ENCODE measurements around the gene LZTR1. TPM values are rescaled to one million over a fixed set of nuclear protein-coding genes. Genes with fewer than 3 reads are reported as not detected.
"Not testable (repeated sequence)": the region's sequence is repeated elsewhere in the genome, so short reads cannot be mapped to it uniquely, and the experiment has no call there.

The LZTR1 gene
- total RNA-seq, result 10 to 100 TPM; 30.4 to 73.4 (median 51.6) TPM
- polyA plus RNA-seq, result 10 to 100 TPM; 28.2 to 32.3 TPM
- long read RNA-seq, donor 1, full-length matches to known transcripts, result 8 of 41 reads
- long read RNA-seq, donor 1, partial matches to known transcripts, result 16 of 41 reads
- long read RNA-seq, donor 1, other reads (novel, unspliced or antisense), result 17 of 41 reads
- long read RNA-seq, donor 2, full-length matches to known transcripts, result 2 of 2 reads
- long read RNA-seq, donor 2, partial matches to known transcripts, result 0 of 2 reads
- long read RNA-seq, donor 2, other reads (novel, unspliced or antisense), result 0 of 2 reads
- long read RNA-seq, donor 3, full-length matches to known transcripts, result 19 of 60 reads
- long read RNA-seq, donor 3, partial matches to known transcripts, result 17 of 60 reads
- long read RNA-seq, donor 3, other reads (novel, unspliced or antisense), result 24 of 60 reads

- no peak for TF ChIP-seq EP300 (IDR thresholded peaks at IDR 0.05)
- TF ChIP-seq, protein P1, sequence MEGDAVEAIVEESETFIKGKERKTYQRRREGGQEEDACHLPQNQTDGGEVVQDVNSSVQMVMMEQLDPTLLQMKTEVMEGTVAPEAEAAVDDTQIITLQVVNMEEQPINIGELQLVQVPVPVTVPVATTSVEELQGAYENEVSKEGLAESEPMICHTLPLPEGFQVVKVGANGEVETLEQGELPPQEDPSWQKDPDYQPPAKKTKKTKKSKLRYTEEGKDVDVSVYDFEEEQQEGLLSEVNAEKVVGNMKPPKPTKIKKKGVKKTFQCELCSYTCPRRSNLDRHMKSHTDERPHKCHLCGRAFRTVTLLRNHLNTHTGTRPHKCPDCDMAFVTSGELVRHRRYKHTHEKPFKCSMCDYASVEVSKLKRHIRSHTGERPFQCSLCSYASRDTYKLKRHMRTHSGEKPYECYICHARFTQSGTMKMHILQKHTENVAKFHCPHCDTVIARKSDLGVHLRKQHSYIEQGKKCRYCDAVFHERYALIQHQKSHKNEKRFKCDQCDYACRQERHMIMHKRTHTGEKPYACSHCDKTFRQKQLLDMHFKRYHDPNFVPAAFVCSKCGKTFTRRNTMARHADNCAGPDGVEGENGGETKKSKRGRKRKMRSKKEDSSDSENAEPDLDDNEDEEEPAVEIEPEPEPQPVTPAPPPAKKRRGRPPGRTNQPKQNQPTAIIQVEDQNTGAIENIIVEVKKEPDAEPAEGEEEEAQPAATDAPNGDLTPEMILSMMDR (IDR thresholded peaks at IDR 0.05), result peak; percentile 43 to 77 (median 71)
- TF ChIP-seq POLR2A (IDR thresholded peaks at IDR 0.05), result peak; percentile 95
- Histone ChIP-seq H3K4me3 (peak within 1 kb of the TSS; percentile 84), H3K4me1 (ENCODE audit: insufficient read depth) (peaks cover 17% of the 10 kb centered on the region), H3K9me3 (no peaks in the 10 kb centered on the region), H3K27me3 (no peaks in the 10 kb centered on the region), H3K27ac (peak within 1 kb of the TSS; percentile 82 to 87), H3K36me3 (no peaks in the 10 kb centered on the region)
- DNase-seq, result peak; percentile 81 to 88 (median 81)
- intact Hi-C loops (cut with DNase I), result loop anchor here in 1 of 4 donors (5.0 kb wide), 1 partner anchor 65 kb away; the partner anchor contains the start of gene LRRC74B
- WGBS, 3 donors, result 0 to 1% (median 0%) methylated on average over 54 to 87 of the region's 87 CpGs
Measured at GRCh38 chr22:20981787-20982562, at the start of gene LZTR1. LZTR1 (plus strand) TSS chr22:20982297; CDS start chr22:20982372, 75 bp downstream.

DNA sequence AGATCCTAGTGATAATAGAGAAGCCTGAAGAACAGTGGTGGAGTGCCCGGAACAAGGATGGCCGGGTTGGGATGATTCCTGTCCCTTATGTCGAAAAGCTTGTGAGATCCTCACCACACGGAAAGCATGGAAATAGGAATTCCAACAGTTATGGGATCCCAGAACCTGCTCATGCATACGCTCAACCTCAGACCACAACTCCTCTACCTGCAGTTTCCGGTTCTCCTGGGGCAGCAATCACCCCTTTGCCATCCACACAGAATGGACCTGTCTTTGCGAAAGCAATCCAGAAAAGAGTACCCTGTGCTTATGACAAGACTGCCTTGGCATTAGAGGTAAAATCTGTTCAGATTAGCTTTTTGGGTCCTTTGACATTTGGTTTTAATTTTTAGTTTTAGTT is 48.2 kb upstream of the LZTR1 start:
- intact Hi-C loops (cut with DNase I), result no loop called here
- no peak for DNase-seq
- Histone ChIP-seq H3K4me3 (no peak overlapping the region), H3K36me3 (no peaks in the 10 kb centered on the region), H3K27me3 (no peaks in the 10 kb centered on the region), H3K4me1 (ENCODE audit: insufficient read depth) (peaks cover 16% of the 10 kb centered on the region), H3K9me3 (no peaks in the 10 kb centered on the region), H3K27ac (no peak overlapping the region)
- no peak for TF ChIP-seq POLR2A (IDR thresholded peaks at IDR 0.05)
- TF ChIP-seq EP300 (IDR thresholded peaks at IDR 0.05), result no peak
- TF ChIP-seq, protein P1 (IDR thresholded peaks at IDR 0.05), result no peak
- 92% methylated on average over 7 of the region's 7 CpGs for WGBS, 3 donors

GRCh38 chr22:20935049-20935448 is 47.0 kb upstream of the LZTR1 start:
- H3K4me1 ChIP-seq (ENCODE audit: insufficient read depth), result peaks cover 16% of the 10 kb centered on the region
- WGBS, 3 donors, result 89 to 92% (median 92%) methylated on average over 9 of the region's 9 CpGs
- H3K9me3 ChIP-seq; intact Hi-C loops (cut with DNase I); H3K27me3 ChIP-seq; DNase-seq; H3K36me3 ChIP-seq; H3K4me3 ChIP-seq; H3K27ac ChIP-seq: not testable (repeated sequence)

- H3K27me3 ChIP-seq; DNase-seq; H3K36me3 ChIP-seq; H3K4me3 ChIP-seq; H3K27ac ChIP-seq; intact Hi-C loops (cut with DNase I); H3K9me3 ChIP-seq: not testable (repeated sequence)
- H3K4me1 ChIP-seq (ENCODE audit: insufficient read depth), result peaks cover 19% of the 10 kb centered on the region
- WGBS, 3 donors, result 79 to 85% (median 81%) methylated on average over 11 of the region's 11 CpGs
Measured at GRCh38 chr22:20935780-20936539, 46.1 kb upstream of the LZTR1 start.
